H9 (cell line): Measurements from ENCODE around the gene NAT14. TPM values are rescaled to one million over a fixed set of nuclear protein-coding genes. Genes with fewer than 3 reads are reported as not detected.

Experiments used
- DNase-seq: peaks from one replicate; pipeline ENCODE4 v3.0.0-alpha.2; 2017
- H2AFZ ChIP-seq: one replicate; pipeline ENCODE4 v1.6.1; 2013; ENCODE audit warnings: mild to moderate bottlenecking, low read length, control low read depth, moderate library complexity
- H2AK5ac ChIP-seq: 2 replicates; pipeline ENCODE4 v1.6.1; 2013; ENCODE audit warnings: low read length, control low read depth, mixed read lengths; ENCODE audit not compliant: insufficient read length
- H2BK120ac ChIP-seq: one replicate; pipeline ENCODE4 v1.6.1; 2013; ENCODE audit warnings: low read depth, mild to moderate bottlenecking, low read length, control low read depth, inconsistent platforms; ENCODE audit not compliant: poor library complexity, severe bottlenecking
- H2BK12ac ChIP-seq: 2 replicates; pipeline ENCODE4 v1.6.1; 2013; ENCODE audit warnings: low read length, control low read depth, mixed read lengths, low read depth; ENCODE audit not compliant: insufficient read length
- H2BK15ac ChIP-seq: 2 replicates; pipeline ENCODE4 v1.6.1; 2013; ENCODE audit warnings: low read depth, low read length, control low read depth
- H2BK20ac ChIP-seq: one replicate; pipeline ENCODE4 v1.6.1; 2013; ENCODE audit warnings: low read depth, mild to moderate bottlenecking, low read length, control low read depth, inconsistent platforms; ENCODE audit not compliant: poor library complexity, severe bottlenecking
- H2BK5ac ChIP-seq: 2 replicates; pipeline ENCODE4 v1.6.1; 2013; ENCODE audit warnings: low read length, control low read depth, mixed read lengths; ENCODE audit not compliant: insufficient read length
- H3K14ac ChIP-seq: 2 replicates; pipeline ENCODE4 v1.6.1; 2013; ENCODE audit warnings: low read length, control low read depth; ENCODE audit not compliant: insufficient read depth
- H3K18ac ChIP-seq: 2 replicates; pipeline ENCODE4 v1.6.1; 2013; ENCODE audit warnings: low read depth, mild to moderate bottlenecking, mixed read lengths, low read length, control low read depth; ENCODE audit not compliant: insufficient read length
- H3K23ac ChIP-seq: 2 replicates; pipeline ENCODE4 v1.6.1; 2013; ENCODE audit warnings: low read length, control low read depth, mixed read lengths, low read depth; ENCODE audit not compliant: insufficient read length
- H3K23me2 ChIP-seq: 2 replicates; pipeline ENCODE4 v1.6.1; 2013; ENCODE audit warnings: low read depth, mild to moderate bottlenecking, mixed read lengths, low read length, control low read depth; ENCODE audit not compliant: insufficient read length, poor library complexity, severe bottlenecking
- H3K27ac ChIP-seq: 2 replicates; pipeline ENCODE4 v1.5.1; 2013; ENCODE audit warnings: low read length, control low read depth, mixed read lengths, low read depth; ENCODE audit not compliant: insufficient read length
- H3K27me3 ChIP-seq: 2 replicates; pipeline ENCODE4 v1.6.1; 2013; ENCODE audit warnings: low read length, control low read depth, inconsistent platforms; ENCODE audit not compliant: insufficient read depth
- H3K4ac ChIP-seq: 2 replicates; pipeline ENCODE4 v1.6.1; 2013; ENCODE audit warnings: low read depth, mild to moderate bottlenecking, control low read depth, inconsistent platforms, low read length, moderate library complexity
- H3K4me1 ChIP-seq: 2 replicates; pipeline ENCODE4 v1.6.1; 2013; ENCODE audit warnings: low read length, control low read depth, inconsistent platforms; ENCODE audit not compliant: insufficient read depth
- H3K4me2 ChIP-seq: 2 replicates; pipeline ENCODE4 v1.6.1; 2013; ENCODE audit warnings: low read length, control low read depth, mixed read lengths; ENCODE audit not compliant: insufficient read length, insufficient read depth
- H3K56ac ChIP-seq: 2 replicates; pipeline ENCODE4 v1.6.1; 2013; ENCODE audit warnings: low read depth, mild to moderate bottlenecking, mixed read lengths, low read length, control low read depth; ENCODE audit not compliant: insufficient read length
- H3K79me1 ChIP-seq: 2 replicates; pipeline ENCODE4 v1.6.1; 2013; ENCODE audit warnings: low read depth, mild to moderate bottlenecking, moderate library complexity, low read length, control low read depth, inconsistent platforms; ENCODE audit not compliant: insufficient read depth, poor library complexity, severe bottlenecking
- H3K79me2 ChIP-seq: 2 replicates; pipeline ENCODE4 v1.6.1; 2013; ENCODE audit warnings: low read length, control low read depth, inconsistent platforms; ENCODE audit not compliant: insufficient read depth
- H3K9ac ChIP-seq: 2 replicates; pipeline ENCODE4 v1.6.1; 2013; ENCODE audit warnings: low read length, control low read depth, mixed read lengths; ENCODE audit not compliant: insufficient read length; ENCODE audit errors: extremely low read depth
- H3K9me3 ChIP-seq: one replicate; pipeline ENCODE4 v1.6.1; 2013; ENCODE audit warnings: low read depth, low read length, inconsistent platforms; ENCODE audit not compliant: control insufficient read depth
- H3T11ph ChIP-seq: one replicate; pipeline ENCODE4 v1.6.1; 2013; ENCODE audit warnings: mild to moderate bottlenecking, low read length, control low read depth, inconsistent platforms
- H4K20me1 ChIP-seq: one replicate; pipeline ENCODE4 v1.6.1; 2013; ENCODE audit not compliant: control insufficient read depth, insufficient read length, insufficient read depth
- H4K5ac ChIP-seq: 2 replicates; pipeline ENCODE4 v1.6.1; 2013; ENCODE audit warnings: low read depth, mild to moderate bottlenecking, mixed read lengths, low read length, control low read depth; ENCODE audit not compliant: insufficient read length
- H4K8ac ChIP-seq: replicated peaks from 2 replicates; pipeline ENCODE4 v1.6.1; 2013; ENCODE audit warnings: low read length, control low read depth, mixed read lengths, low read depth; ENCODE audit not compliant: insufficient read length
- H4K91ac ChIP-seq: 2 replicates; pipeline ENCODE4 v1.6.1; 2013; ENCODE audit warnings: low read depth, mild to moderate bottlenecking, moderate library complexity, mixed read lengths, low read length, control low read depth; ENCODE audit not compliant: insufficient read length
- H3K27ac Mint-ChIP-seq, 3 experiments: 2 replicates in 2 of 3; 3 replicates in 1 of 3; pipeline ENCODE4 v1.8.0; 2020 to 2021; ENCODE audit warnings: mixed read lengths in 3 of 3, mild to moderate bottlenecking in 1 of 3, moderate library complexity in 1 of 3
- H3K27me3 Mint-ChIP-seq: 2 replicates; pipeline ENCODE4 v1.8.0; 2021; ENCODE audit warnings: low read depth, mild to moderate bottlenecking, moderate library complexity, mixed read lengths
- H3K36me3 Mint-ChIP-seq, 3 experiments: 2 replicates in 2 of 3; 3 replicates in 1 of 3; pipeline ENCODE4 v1.8.0; 2020 to 2021; ENCODE audit warnings: low read depth in 3 of 3, mixed read lengths in 3 of 3; ENCODE audit not compliant: insufficient read depth in 1 of 3
- H3K4me1 Mint-ChIP-seq, 2 experiments: 2 replicates each; pipeline ENCODE4 v1.8.0; 2020; ENCODE audit warnings: mixed read lengths in 2 of 2
- H3K4me3 Mint-ChIP-seq, 2 experiments: 2 replicates in 1 of 2; 3 replicates in 1 of 2; pipeline ENCODE4 v1.8.0; 2020 to 2021; ENCODE audit warnings: mild to moderate bottlenecking in 2 of 2, mixed read lengths in 2 of 2, moderate library complexity in 1 of 2
- H3K9me3 Mint-ChIP-seq, 2 experiments: 2 replicates in 1 of 2; 3 replicates in 1 of 2; pipeline ENCODE4 v1.8.0; 2020; ENCODE audit warnings: mild to moderate bottlenecking in 2 of 2, mixed read lengths in 2 of 2, moderate library complexity in 1 of 2
- CTCF ChIP-seq: fragments of 200-600 bp; sonication (generic); conservative IDR thresholded peaks from 3 replicates; pipeline ENCODE4 v1.8.0; 2021; ENCODE audit warnings: antibody characterized with exemption, mild to moderate bottlenecking
- WGBS: extraction: QIAGEN DNeasy Blood & Tissue Kit; methylation state at CpG from one replicate; pipeline ENCODE4 v1.1.7; 2013; ENCODE audit warnings: missing lambda C conversion rate, low lambda C conversion rate, mixed read lengths; ENCODE audit not compliant: insufficient read length; ENCODE audit errors: extremely low coverage; 5-methylcytosine and 5-hydroxymethylcytosine counted together
- total RNA-seq: library from RNA; stranded (reverse); gene quantifications from 2 replicates; pipeline ENCODE4 v1.2.1, GENCODE V29; 2021

NAT14 gene
- total RNA-seq, 1 experiment from 2014 or later: 51.2 TPM

GRCh38 chr19:55462722-55463121, 22.3 kb upstream of the NAT14 start:
- Histone ChIP-seq H2BK12ac (no peak overlapping the region), H3T11ph (no peak overlapping the region), H2BK120ac (no peak overlapping the region), H3K23ac (no peak overlapping the region), H4K91ac (no peak overlapping the region), H3K79me1 (no peaks in the 10 kb centered on the region), H3K14ac (no peak overlapping the region), H4K8ac (no peak overlapping the region), H3K18ac (no peak overlapping the region), H3K9ac (no peak overlapping the region), H4K5ac (no peak overlapping the region), H3K4me2 (no peak overlapping the region), H3K4ac (no peak overlapping the region), H2BK20ac (no peak overlapping the region), H3K9me3 (no peaks in the 10 kb centered on the region), H3K4me1 (peaks cover 5% of the 10 kb centered on the region; the same call in 1 of the 2 replicates), H3K56ac (no peak overlapping the region), H2BK15ac (no peak overlapping the region), H2BK5ac (no peak overlapping the region), H4K20me1 (no peaks in the 10 kb centered on the region), H3K27ac (no peak overlapping the region), H2AK5ac (no peak overlapping the region), H2AFZ (no peak overlapping the region), H3K27me3 (no peaks in the 10 kb centered on the region), H3K79me2 (0 out of 2 replicates have a peak, but pooled peaks cover 4% of the 10 kb centered on the region), H3K23me2 (peaks cover 5% of the 10 kb centered on the region)
- Mint-ChIP-seq H3K36me3 (peaks cover 0 to 3% (median 2%) of the 10 kb centered on the region in 3 experiments; a peak in 4 of 7 replicates), H3K27ac (no peak overlapping the region; a peak in 1 of 7 replicates), H3K9me3 (0 out of 5 replicates have a peak, but pooled peaks cover 0 to 3% of the 10 kb centered on the region in 2 experiments), H3K27me3 (peaks cover 13% of the 10 kb centered on the region), H3K4me3 (peak overlapping the region in 1 of 2 experiments; percentile 90; a peak in 3 of 5 replicates), H3K4me1 (peaks cover 22 to 36% of the 10 kb centered on the region in 2 experiments)
- no peak for DNase-seq
- no peak for TF ChIP-seq CTCF
- WGBS: no CpG with 5 or more reads among the region's 11 CpGs
